ENCODE results near the gene AMOTL2.
A peak's percentile ranks its signal among the peaks of the same experiment; 100 is the strongest.

Gene AMOTL2

GRCh38 chr3:134366221-134366927 lies 7.9 kb downstream of the AMOTL2 start:
- DNase-seq (ENCODE audit: low read depth): no peak

GRCh38 chr3:134365766-134366065 lies 8.5 kb downstream of the AMOTL2 start:
- DNase-seq (ENCODE audit: low read depth): no peak

GRCh38 chr3:134364936-134365765 lies 9.1 kb downstream of the AMOTL2 start:
- DNase-seq (ENCODE audit: low read depth): no peak

GRCh38 chr3:134364061-134364935 lies 9.9 kb downstream of the AMOTL2 start:
- peak; percentile 92 for DNase-seq (ENCODE audit: low read depth)

GRCh38 chr3:134363381-134363755 lies 10.9 kb downstream of the AMOTL2 start:
- DNase-seq (ENCODE audit: low read depth): no peak

- DNase-seq (ENCODE audit: low read depth): no peak
Measured at GRCh38 chr3:134362670-134363380, 11.4 kb downstream of the AMOTL2 start.

- no peak for DNase-seq (ENCODE audit: low read depth)
Measured at GRCh38 chr3:134362221-134362620, 12.0 kb downstream of the AMOTL2 start.

DNA sequence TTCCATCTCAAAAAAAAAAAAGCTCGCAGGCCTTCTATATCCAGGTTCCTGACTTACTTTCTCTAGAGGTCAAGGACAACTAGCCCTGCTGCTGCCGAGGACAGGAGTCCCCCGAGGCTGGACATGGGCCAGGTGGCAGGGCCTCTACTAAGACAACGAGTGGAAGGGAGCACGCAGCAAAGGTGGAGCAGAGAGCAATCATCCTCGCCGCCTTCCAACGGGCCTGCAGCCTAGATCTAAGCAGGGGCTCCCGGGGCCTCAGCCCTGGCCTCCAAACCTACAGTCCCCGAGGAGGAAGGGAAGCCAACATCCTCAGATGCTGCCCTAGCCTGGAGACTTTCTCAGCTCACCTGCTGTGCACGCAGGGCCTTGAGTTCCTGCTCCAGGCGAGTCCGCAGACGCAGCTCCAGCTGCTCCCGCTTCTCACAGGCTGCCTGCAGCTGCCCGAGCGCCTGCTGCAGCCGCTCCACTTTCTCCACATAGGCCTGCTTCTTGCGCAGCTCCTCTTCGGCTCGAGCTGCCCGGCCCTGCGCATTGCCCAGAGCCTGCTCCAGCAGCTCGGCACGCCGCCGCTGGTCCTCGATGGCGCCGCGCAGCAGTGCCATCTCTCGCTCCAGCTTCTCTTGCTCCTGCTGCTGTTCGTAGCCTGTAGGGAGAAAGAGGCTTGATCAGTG lies 12.9 kb downstream of the AMOTL2 start:
- no peak for DNase-seq (ENCODE audit: low read depth)

- DNase-seq (ENCODE audit: low read depth): no peak
Measured at GRCh38 chr3:134360046-134360445, 14.2 kb downstream of the AMOTL2 start.

GRCh38 chr3:134359121-134360010 lies 14.9 kb downstream of the AMOTL2 start:
- DNase-seq (ENCODE audit: low read depth): no peak

DNA sequence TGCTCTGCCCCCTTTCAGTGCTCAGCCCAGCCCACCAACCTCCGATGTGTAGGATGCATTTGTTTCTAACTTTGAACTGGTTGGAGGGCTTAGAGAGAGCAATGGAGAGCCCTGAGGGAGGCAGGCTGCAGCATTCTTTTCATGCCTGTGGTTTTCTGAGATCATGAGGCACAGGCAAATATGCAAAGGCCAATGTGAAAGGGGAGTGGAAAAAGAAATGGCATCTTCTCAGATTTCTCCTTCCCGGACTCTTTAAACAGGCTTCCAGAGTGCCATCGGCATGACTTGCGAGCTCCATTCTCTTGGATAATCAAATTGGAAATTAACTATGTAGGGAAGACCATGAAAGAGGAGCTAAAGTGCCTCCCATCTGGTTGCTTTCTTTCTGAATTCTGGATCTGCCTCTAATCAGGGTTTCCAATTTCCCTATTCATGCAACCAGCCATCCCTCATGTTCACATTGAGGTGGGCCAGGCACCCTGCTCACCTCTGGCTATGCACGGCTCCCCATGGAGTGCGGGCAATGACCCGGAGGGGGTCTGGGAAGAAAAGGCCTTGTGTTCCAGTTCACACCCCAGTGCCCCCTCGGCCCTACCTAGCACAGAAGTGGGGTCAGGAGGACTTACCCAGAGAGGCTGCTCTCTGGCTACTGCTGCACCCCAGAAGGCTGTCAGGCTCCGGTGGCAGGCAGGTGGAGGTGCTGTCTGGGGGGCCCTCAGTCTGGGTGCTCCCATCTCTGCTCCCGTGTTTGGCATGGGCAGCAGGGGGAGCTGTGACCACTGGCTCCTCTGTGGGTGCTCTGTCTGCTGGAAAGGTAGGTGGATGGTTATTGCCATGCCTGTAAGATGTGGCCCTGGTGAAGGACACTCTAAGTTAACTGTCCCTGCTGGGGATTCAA lies 16.1 kb downstream of the AMOTL2 start:
- peak; percentile 98 for DNase-seq (ENCODE audit: low read depth)

- DNase-seq (ENCODE audit: low read depth): no peak
Measured at GRCh38 chr3:134357261-134357913, 16.9 kb downstream of the AMOTL2 start.

GRCh38 chr3:134356411-134357040 lies 17.7 kb downstream of the AMOTL2 start:
- no peak for DNase-seq (ENCODE audit: low read depth)

DNA sequence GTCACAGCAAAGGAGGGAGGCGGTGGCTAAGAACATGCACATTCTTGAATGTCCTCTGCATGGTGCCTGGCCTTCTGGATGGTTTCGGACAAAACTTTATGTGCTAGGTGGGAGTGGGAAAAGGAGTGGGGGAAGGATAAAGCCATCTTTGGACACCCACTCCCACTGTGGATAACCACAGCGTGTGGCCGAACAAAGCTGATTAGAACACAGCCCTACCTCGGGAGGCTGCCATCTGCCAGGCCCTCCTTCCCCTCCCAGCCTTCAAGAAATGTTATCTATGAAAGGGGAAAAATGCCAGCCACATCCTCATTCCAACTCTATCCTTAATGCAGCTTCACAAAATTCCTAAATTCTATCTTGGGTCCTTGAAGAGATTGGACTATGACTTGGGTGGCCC lies 18.8 kb downstream of the AMOTL2 start:
- no peak for DNase-seq (ENCODE audit: low read depth)

GRCh38 chr3:134354612-134355251 lies 19.5 kb downstream of the AMOTL2 start:
- no peak for DNase-seq (ENCODE audit: low read depth)

DNA sequence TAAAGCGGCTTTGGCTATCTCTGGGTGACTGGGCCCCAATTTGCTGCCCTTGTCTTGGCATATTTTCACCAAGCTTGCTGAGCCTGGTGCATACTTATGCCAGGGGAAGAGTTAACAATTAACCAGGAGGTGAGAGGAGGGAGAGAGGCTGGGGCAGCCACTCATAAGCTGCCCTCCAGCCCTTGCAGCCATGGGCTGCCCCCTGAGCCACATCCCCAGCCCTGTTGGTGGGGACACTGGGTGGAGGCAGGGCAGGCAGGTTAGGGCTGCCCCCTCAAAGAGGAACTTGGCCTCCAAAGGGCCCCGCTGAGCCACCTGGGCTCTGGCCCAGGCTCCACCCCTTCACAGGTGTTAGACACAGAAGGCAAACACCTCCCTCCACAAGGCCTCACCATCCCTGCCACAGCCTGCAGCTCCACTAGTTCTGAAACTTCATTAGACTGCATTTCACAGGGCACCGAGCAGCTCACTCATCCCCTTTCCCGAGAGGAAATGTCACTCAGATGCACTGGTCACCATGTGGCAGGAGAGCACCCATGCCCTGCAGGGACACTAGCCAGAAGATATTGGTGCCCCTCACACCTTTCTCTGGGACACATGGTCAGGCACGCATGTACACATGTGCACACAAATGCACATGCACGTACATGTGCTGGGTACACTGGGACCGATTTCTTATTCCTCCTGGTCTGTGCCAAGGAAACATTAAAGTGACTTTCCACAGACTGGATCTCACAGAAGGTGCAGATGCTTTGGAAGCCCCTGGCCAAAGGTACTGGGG lies 20.2 kb downstream of the AMOTL2 start:
- no peak for DNase-seq (ENCODE audit: low read depth)
